HepG2 (cell line): Measurements from ENCODE around the gene OVOL2. TPM values are rescaled to one million over a fixed set of nuclear protein-coding genes. Genes with fewer than 3 reads are reported as not detected.

ENCODE experiments used
- CHCHD3 ChIP-seq: sonication (generic); formaldehyde crosslinking; IDR thresholded peaks from 2 replicates; pipeline ENCODE4 v1.8.0; 2022; ENCODE audit warnings: mild to moderate bottlenecking, missing genetic modification reagents, moderate library complexity
- CREB3 ChIP-seq: sonication (generic); formaldehyde crosslinking; IDR thresholded peaks from 2 replicates; pipeline ENCODE4 v1.5.0; 2020; ENCODE audit warnings: missing genetic modification reagents
- EZH2 ChIP-seq: conservative IDR thresholded peaks from 2 replicates; pipeline ENCODE4 v1.6.1; 2012; ENCODE audit warnings: mild to moderate bottlenecking, low read depth, low read length, moderate library complexity
- GMEB2 ChIP-seq: IDR thresholded peaks from 2 replicates; pipeline ENCODE4 v1.6.1; 2016; ENCODE audit warnings: missing biosample characterization, missing genetic modification reagents, low read depth
- GRHL1 ChIP-seq: sonication (generic); formaldehyde crosslinking; conservative IDR thresholded peaks from 2 replicates; pipeline ENCODE4 v1.8.0; 2022; ENCODE audit warnings: missing genetic modification reagents
- HDAC6 ChIP-seq: fragments of 200-600 bp; sonication (generic); IDR thresholded peaks from 2 replicates; pipeline ENCODE4 v1.7.0; 2017; ENCODE audit warnings: mild to moderate bottlenecking, antibody characterized with exemption, low read length, low read depth
- HNRNPH1 ChIP-seq: fragments of 200-400 bp; formaldehyde crosslinking; optimal IDR thresholded peaks from 2 replicates; pipeline ENCODE3; 2017; ENCODE audit warnings: mild to moderate bottlenecking, low read depth, low read length
- MIER3 ChIP-seq: IDR thresholded peaks from 2 replicates; pipeline ENCODE4 v1.6.1; 2016; ENCODE audit warnings: missing compliant biosample characterization, borderline replicate concordance
- NR2C2 ChIP-seq: sonication (generic); formaldehyde crosslinking; IDR thresholded peaks from 2 replicates; pipeline ENCODE4 v1.4.0; 2020; ENCODE audit warnings: missing genetic modification reagents, mild to moderate bottlenecking, moderate library complexity, borderline replicate concordance
- NRL ChIP-seq: sonication (generic); formaldehyde crosslinking; IDR thresholded peaks from 2 replicates; pipeline ENCODE4 v1.5.0; 2020; ENCODE audit warnings: missing genetic modification reagents, mild to moderate bottlenecking, moderate library complexity, borderline replicate concordance
- POLR2AphosphoS5 ChIP-seq: IDR thresholded peaks from 2 replicates; pipeline ENCODE4 v1.6.1; 2012; ENCODE audit warnings: low read depth, low read length
- SRSF4 ChIP-seq: fragments of 200-400 bp; formaldehyde crosslinking; IDR thresholded peaks from one replicate; pipeline ENCODE4 v1.6.1; 2018; ENCODE audit warnings: mild to moderate bottlenecking, low read depth, low read length, moderate library complexity; ENCODE audit not compliant: poor library complexity, severe bottlenecking
- THAP11 ChIP-seq: IDR thresholded peaks from 2 replicates; pipeline ENCODE4 v1.6.1; 2016; ENCODE audit warnings: missing biosample characterization, missing genetic modification reagents
- THYN1 ChIP-seq: sonication (generic); formaldehyde crosslinking; IDR thresholded peaks from 2 replicates; pipeline ENCODE4 v1.8.1; 2023; ENCODE audit warnings: low read depth, mild to moderate bottlenecking, moderate library complexity, missing genetic modification reagents, borderline replicate concordance
- ZBTB7A ChIP-seq: sonication (generic); formaldehyde crosslinking; IDR thresholded peaks from 2 replicates; pipeline ENCODE4 v1.8.0; 2022; ENCODE audit warnings: mild to moderate bottlenecking, missing genetic modification reagents
- ZNF142 ChIP-seq: sonication (generic); formaldehyde crosslinking; IDR thresholded peaks from 2 replicates; pipeline ENCODE4 v1.4.0; 2020; ENCODE audit warnings: missing genetic modification reagents
- ZNF331 ChIP-seq: sonication (generic); formaldehyde crosslinking; IDR thresholded peaks from 2 replicates; pipeline ENCODE4 v1.4.0; 2020; ENCODE audit warnings: missing genetic modification reagents
- ZNF446 ChIP-seq: sonication (generic); formaldehyde crosslinking; IDR thresholded peaks from 2 replicates; pipeline ENCODE4 v1.5.0; 2020; ENCODE audit warnings: mild to moderate bottlenecking, missing genetic modification reagents
- ZNF737 ChIP-seq: sonication (generic); formaldehyde crosslinking; IDR thresholded peaks from 2 replicates; pipeline ENCODE4 v1.5.0; 2020; ENCODE audit warnings: missing genetic modification reagents, mild to moderate bottlenecking, borderline replicate concordance
- polyA plus RNA-seq, 8 experiments: library from polyadenylated mRNA; depleted of rRNA in 3 of 8; stranded (reverse) in 7 of 8; unstranded in 1 of 8; fragments of >200 nt; fragmentation: Illumina TruSeq in 4 of 8; extraction: Trizol in 4 of 8; gene quantifications; 2 replicates each; pipeline versions ENCODE4 v1.2.1 to v1.2.3, GENCODE V29; 2011 to 2016; ENCODE audit warnings: low read depth in 4 of 8, missing spikeins in 1 of 8, mixed read lengths in 1 of 8; ENCODE audit not compliant: insufficient read depth in 1 of 8
- total RNA-seq, 5 experiments: library from RNA; depleted of rRNA; stranded (reverse); fragments of >200 nt; fragmentation: Illumina TruSeq; extraction: Trizol; gene quantifications; 2 replicates each; pipeline ENCODE4 v1.2.3, GENCODE V29; 2016; ENCODE audit warnings: low read depth in 1 of 5

The OVOL2 gene
- total and polyA plus RNA-seq, 2 of the 13 experiments (the other 11 are each of a cell fraction or from before 2014, with no cell fraction given) = 0.20 to 0.31 TPM

GRCh38 chr20:18056174-18057100 is 1.3 kb downstream of the OVOL2 start (continued):
- no peak for TF ChIP-seq ZNF737 (CRISPR knock-in tag)
- TF ChIP-seq POLR2AphosphoS5 = no peak
- TF ChIP-seq GRHL1 (CRISPR knock-in tag) = no peak
- no peak for TF ChIP-seq CREB3 (CRISPR knock-in tag)
- TF ChIP-seq CHCHD3 (CRISPR knock-in tag) = no peak
- TF ChIP-seq EZH2 = peak; percentile 79
- no peak for TF ChIP-seq MIER3 (CRISPR knock-in tag)
- no peak for TF ChIP-seq HNRNPH1
- no peak for TF ChIP-seq ZNF331 (CRISPR knock-in tag)
- TF ChIP-seq SRSF4 = no peak
- TF ChIP-seq ZBTB7A = no peak
- peak; percentile 75; the same call in 1 of the 2 replicates for TF ChIP-seq ZNF446 (CRISPR knock-in tag)
- TF ChIP-seq HDAC6 = no peak
- TF ChIP-seq ZNF142 = no peak; the same call in none of the 2 replicates
- TF ChIP-seq THAP11 (CRISPR knock-in tag) = no peak
- TF ChIP-seq GMEB2 (CRISPR knock-in tag) = no peak
- no peak for TF ChIP-seq NR2C2 (CRISPR knock-in tag)
- no peak for TF ChIP-seq THYN1 (CRISPR knock-in tag)
- no peak for TF ChIP-seq NRL
